Stomach smooth muscle (tissue), 2 donors: ENCODE results near the gene TBCD.
"Not testable (repeated sequence)": the region's sequence is repeated elsewhere in the genome, so short reads cannot be mapped to it uniquely, and the experiment has no call there.

Experiments used
- H3K27ac ChIP-seq: one replicate; pipeline ENCODE4 v1.7.0; 2013; ENCODE audit warnings: mild to moderate bottlenecking, low read length, inconsistent platforms
- H3K27me3 ChIP-seq, 2 donors: one replicate each; pipeline ENCODE4 v1.7.0; 2013; ENCODE audit warnings: low read length in 2 of 2; ENCODE audit not compliant: insufficient read depth in 2 of 2, control insufficient read depth in 1 of 2
- H3K36me3 ChIP-seq, 2 donors: one replicate each; pipeline ENCODE4 v1.7.0; 2013; ENCODE audit warnings: low read length in 2 of 2; ENCODE audit not compliant: control insufficient read depth in 2 of 2, insufficient read depth in 2 of 2
- H3K4me1 ChIP-seq: one replicate; pipeline ENCODE4 v1.7.0; 2013; ENCODE audit warnings: low read length; ENCODE audit not compliant: control insufficient read depth, insufficient read depth
- H3K4me3 ChIP-seq, 2 donors: one replicate each; pipeline ENCODE4 v1.7.0; 2013; ENCODE audit warnings: low read length in 2 of 2
- H3K9ac ChIP-seq, 2 donors: one replicate each; pipeline ENCODE4 v1.7.0; 2013; ENCODE audit warnings: low read length in 2 of 2, mild to moderate bottlenecking in 1 of 2
- H3K9me3 ChIP-seq, 2 donors: one replicate each; pipeline ENCODE4 v1.7.0; 2013; ENCODE audit warnings: low read length in 2 of 2; ENCODE audit not compliant: control insufficient read depth in 2 of 2
- donor health status: healthy.
- donor health status: Pancreatic carcinoma.

The TBCD gene

GRCh38 chr17:82947051-82947991 is 195.5 kb downstream of the TBCD start:
- no peak overlapping the region for H3K4me3 ChIP-seq
- no peak overlapping the region for H3K9ac ChIP-seq
- peaks cover 15 to 38% of the 10 kb centered on the region in 2 donors for H3K9me3 ChIP-seq
- H3K36me3 ChIP-seq, result peaks cover 22% of the 10 kb centered on the region in 2 donors
- H3K27ac ChIP-seq, result no peak overlapping the region
- no peaks in the 10 kb centered on the region for H3K4me1 ChIP-seq
- no peaks in the 10 kb centered on the region for H3K27me3 ChIP-seq

GRCh38 chr17:82948081-82948511 is 196.2 kb downstream of the TBCD start:
- Histone ChIP-seq H3K27me3 (no peaks in the 10 kb centered on the region), H3K4me1 (no peaks in the 10 kb centered on the region), H3K4me3 (no peak overlapping the region), H3K9me3 (peaks cover 15 to 38% of the 10 kb centered on the region in 2 donors), H3K9ac (no peak overlapping the region), H3K36me3 (peaks cover 15% of the 10 kb centered on the region in 2 donors), H3K27ac (no peak overlapping the region)

- Histone ChIP-seq H3K27ac (no peak overlapping the region), H3K9me3 (peaks cover 15 to 31% of the 10 kb centered on the region in 2 donors), H3K4me1 (no peaks in the 10 kb centered on the region), H3K4me3 (no peak overlapping the region), H3K27me3 (no peaks in the 10 kb centered on the region), H3K9ac (no peak overlapping the region), H3K36me3 (peaks cover 7 to 8% of the 10 kb centered on the region in 2 donors)
Observed at GRCh38 chr17:82948957-82949356, 197.1 kb downstream of the TBCD start.

GRCh38 chr17:82949361-82949760 is 197.5 kb downstream of the TBCD start:
- H3K27me3 ChIP-seq, result no peaks in the 10 kb centered on the region
- no peak overlapping the region for H3K4me3 ChIP-seq
- H3K36me3 ChIP-seq, result peaks cover 4% of the 10 kb centered on the region in 2 donors
- H3K9me3 ChIP-seq, result peaks cover 13 to 27% of the 10 kb centered on the region in 2 donors
- H3K9ac ChIP-seq, result no peak overlapping the region
- no peak overlapping the region for H3K27ac ChIP-seq
- H3K4me1 ChIP-seq, result no peaks in the 10 kb centered on the region

GRCh38 chr17:82949984-82950383 is 198.1 kb downstream of the TBCD start:
- H3K9me3 ChIP-seq, result peaks cover 7 to 21% of the 10 kb centered on the region in 2 donors
- no peak overlapping the region for H3K27ac ChIP-seq
- H3K27me3 ChIP-seq, result no peaks in the 10 kb centered on the region
- H3K4me1 ChIP-seq, result no peaks in the 10 kb centered on the region
- H3K9ac ChIP-seq, result no peak overlapping the region
- peaks cover 0 to 2% of the 10 kb centered on the region in 2 donors for H3K36me3 ChIP-seq
- H3K4me3 ChIP-seq, result no peak overlapping the region

GRCh38 chr17:82950525-82951102 is 198.7 kb downstream of the TBCD start:
- Histone ChIP-seq H3K27ac (no peak overlapping the region), H3K4me3 (no peak overlapping the region), H3K4me1 (no peaks in the 10 kb centered on the region), H3K9me3 (peaks cover under 1 to 17% of the 10 kb centered on the region in 2 donors), H3K27me3 (no peaks in the 10 kb centered on the region), H3K36me3 (no peaks in the 10 kb centered on the region), H3K9ac (no peak overlapping the region)

- H3K9me3 ChIP-seq, result peaks cover 0 to 13% of the 10 kb centered on the region in 2 donors
Observed at GRCh38 chr17:82952019-82952418, 200.2 kb downstream of the TBCD start.

GRCh38 chr17:82955106-82955505 is 203.2 kb downstream of the TBCD start:
- not testable (repeated sequence) for H3K9ac ChIP-seq, H3K27me3 ChIP-seq, H3K27ac ChIP-seq, H3K4me1 ChIP-seq, H3K4me3 ChIP-seq, H3K9me3 ChIP-seq, H3K36me3 ChIP-seq

More at GRCh38 chr17:82952019-82952418, 200.2 kb downstream of the TBCD start:
- Histone ChIP-seq H3K27ac (no peak overlapping the region), H3K27me3 (no peaks in the 10 kb centered on the region), H3K9ac (no peak overlapping the region), H3K4me1 (no peaks in the 10 kb centered on the region), H3K4me3 (no peak overlapping the region), H3K36me3 (no peaks in the 10 kb centered on the region)

- not testable (repeated sequence) for H3K36me3 ChIP-seq, H3K4me3 ChIP-seq, H3K9ac ChIP-seq, H3K4me1 ChIP-seq, H3K27ac ChIP-seq, H3K9me3 ChIP-seq, H3K27me3 ChIP-seq
Observed at GRCh38 chr17:82955627-82956026, 203.8 kb downstream of the TBCD start.

GRCh38 chr17:82956146-82956725 is 204.4 kb downstream of the TBCD start:
- Histone ChIP-seq H3K9me3 (peaks cover 0 to 5% of the 10 kb centered on the region in 2 donors), H3K27me3 (no peaks in the 10 kb centered on the region), H3K4me1 (no peaks in the 10 kb centered on the region), H3K9ac (no peak overlapping the region), H3K36me3 (peaks cover 0 to 3% of the 10 kb centered on the region in 2 donors), H3K4me3 (no peak overlapping the region), H3K27ac (no peak overlapping the region)
